GM18873 (cell line): ENCODE measurements around the gene MAP3K5.
A peak's percentile ranks its signal among the peaks of the same experiment; 100 is the strongest.
"Not testable (repeated sequence)": the region's sequence is repeated elsewhere in the genome, so short reads cannot be mapped to it uniquely, and the experiment has no call there.

Experiments
- ATAC-seq: cut with Tn5 transposase; IDR thresholded peaks from one replicate; pipeline ENCODE4 v1.9.1; 2021; ENCODE audit warnings: mild to moderate bottlenecking, moderate library complexity, moderate number of reproducible peaks; ENCODE audit not compliant: unreplicated experiment, low FRiP score

Gene MAP3K5

DNA sequence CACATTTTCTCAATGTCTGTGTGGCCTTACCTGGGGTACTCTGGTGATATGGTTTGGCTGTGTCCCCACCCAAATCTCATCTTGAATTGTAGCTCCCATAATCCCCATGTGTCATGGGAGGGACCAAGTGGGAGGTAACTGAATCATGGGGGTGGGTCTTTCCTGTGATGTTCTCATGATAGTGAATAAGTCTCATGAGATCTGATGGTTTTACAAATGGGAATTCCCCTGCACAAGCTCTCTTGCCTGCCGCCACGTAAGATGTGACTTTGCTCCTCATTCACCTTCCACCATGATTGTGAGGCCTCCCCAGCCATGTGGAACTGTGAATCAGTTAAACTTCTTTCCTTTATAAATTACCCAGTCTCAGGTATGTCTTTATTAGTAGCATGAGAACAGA is 201.4 kb downstream of the MAP3K5 start:
- not testable (repeated sequence) for ATAC-seq

DNA sequence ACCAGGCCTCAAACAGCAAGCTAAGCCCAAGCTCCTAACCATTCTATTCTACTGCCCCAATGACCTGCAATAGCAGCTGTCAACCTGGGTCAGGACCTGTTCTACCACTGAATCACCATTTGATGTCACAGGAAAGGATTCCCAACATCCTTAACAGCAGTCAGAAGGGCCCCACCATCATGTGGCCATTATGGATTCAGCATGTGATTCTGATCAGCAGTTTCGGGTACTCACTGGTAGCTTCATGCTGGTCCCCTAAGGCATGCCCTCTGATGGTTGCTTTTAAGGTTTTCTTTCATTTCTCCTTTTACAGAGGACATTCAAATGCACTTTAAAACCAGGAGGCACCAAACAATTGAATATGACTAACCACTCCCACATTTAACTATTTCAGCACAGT is 204.8 kb downstream of the MAP3K5 start:
- no peak for ATAC-seq

DNA sequence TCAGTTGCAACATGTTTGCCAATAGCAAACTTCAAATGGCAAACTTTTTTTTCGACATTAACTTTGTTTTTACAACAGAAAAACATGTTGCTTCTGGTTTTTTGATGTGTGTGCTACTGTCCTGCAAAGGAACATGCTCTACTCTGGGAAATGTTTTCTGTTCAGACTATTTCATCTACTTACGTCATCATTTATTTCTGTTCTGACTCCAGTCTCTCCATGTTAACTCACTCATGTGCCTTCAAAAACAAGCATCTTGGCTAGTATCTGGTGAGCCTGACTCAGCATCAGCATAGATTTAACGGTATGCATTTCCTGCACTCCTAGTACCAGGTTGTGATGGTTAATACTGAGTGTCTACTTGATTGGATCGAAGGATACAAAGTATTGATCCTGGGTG is 206.0 kb downstream of the MAP3K5 start:
- ATAC-seq: no peak

DNA sequence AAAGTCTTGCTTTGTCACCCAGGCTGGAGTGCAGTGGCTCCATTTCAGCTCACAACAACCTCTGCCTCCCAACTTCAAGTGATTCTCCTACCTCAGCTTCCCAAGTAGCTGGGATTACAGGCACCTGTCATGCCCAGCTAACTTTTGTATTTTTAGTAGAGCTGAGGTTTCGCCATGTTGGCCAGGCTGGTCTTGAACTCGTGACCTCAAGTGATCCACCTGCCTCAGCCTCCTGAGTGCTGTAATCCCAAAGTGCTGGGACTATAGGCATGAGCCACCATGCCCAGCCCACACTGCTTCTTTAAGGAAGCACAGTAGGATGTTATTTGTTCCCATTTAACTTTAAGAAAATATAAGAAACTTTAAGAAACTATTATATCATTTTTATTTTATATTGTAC is 206.8 kb downstream of the MAP3K5 start:
- not testable (repeated sequence) for ATAC-seq

DNA sequence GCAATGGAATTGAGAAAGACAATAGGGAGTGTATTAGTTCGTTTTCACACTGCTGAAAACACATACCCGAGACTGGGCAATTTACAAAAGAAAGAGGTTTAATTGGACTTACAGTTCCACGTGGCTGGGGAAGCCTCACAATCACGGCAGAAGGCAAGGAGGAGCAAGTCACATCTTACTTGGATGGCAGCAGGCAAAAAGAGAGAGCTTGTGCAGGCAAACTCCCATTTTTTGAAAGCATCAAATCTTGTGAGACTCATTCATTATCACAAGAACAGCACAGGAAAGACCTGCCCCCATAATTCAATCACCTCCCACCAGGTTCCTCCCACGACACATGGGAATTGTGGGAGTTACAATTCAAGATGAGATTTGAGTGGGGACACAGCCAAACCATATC is 208.0 kb downstream of the MAP3K5 start:
- ATAC-seq: not testable (repeated sequence)

DNA sequence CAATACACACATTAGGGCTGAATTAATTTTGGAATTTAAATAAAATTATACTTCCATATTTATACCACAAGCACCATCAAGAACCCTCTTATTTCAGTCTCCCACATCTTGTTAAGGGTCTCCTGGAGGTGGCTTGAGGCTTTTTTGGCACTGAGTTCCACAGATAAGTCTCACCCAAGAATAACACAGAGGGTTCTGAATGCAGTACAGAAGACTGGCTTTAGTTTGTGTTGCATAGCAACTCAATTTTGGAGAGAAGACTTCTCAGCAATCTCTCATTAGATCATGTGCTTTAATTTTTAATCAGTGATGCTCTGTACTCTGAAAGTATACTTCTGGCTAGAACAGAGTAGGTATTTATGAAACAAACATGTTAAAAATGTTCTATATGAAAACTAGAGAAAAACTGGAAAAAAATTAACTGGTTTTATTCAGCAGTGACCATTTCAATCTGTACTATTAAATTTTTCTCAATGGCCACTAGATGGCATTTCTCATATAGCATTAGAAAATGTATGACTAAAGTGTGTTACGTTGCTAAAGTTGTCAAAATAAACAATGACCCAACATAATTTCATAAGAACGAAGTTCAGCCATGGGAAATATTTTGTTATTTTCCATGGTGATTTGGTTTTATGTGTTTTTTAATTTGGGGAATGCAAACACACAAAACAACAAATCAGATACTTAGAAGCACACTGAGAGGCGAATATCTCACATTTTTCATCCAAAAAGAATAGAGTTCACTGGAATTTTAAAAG is 209.4 kb downstream of the MAP3K5 start:
- no peak for ATAC-seq

DNA sequence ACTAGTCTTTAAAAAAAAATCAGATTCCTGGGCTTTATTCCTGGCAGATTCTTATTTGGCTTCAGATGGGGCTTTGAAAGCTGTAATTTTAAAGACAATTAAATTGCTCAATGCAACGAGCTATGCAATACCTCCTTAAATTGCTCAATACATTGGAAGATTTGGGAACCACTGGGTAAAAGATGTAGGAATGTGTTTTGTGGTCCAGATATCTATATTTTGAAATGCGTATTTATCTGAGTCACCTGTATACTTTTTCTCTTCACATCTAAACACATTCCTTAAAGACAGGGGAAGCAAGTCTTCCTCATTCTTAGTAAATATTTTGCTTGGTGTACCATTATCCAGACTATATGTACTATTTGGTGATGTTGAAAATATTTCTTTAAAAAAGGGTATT is 212.5 kb downstream of the MAP3K5 start:
- ATAC-seq: no peak

DNA sequence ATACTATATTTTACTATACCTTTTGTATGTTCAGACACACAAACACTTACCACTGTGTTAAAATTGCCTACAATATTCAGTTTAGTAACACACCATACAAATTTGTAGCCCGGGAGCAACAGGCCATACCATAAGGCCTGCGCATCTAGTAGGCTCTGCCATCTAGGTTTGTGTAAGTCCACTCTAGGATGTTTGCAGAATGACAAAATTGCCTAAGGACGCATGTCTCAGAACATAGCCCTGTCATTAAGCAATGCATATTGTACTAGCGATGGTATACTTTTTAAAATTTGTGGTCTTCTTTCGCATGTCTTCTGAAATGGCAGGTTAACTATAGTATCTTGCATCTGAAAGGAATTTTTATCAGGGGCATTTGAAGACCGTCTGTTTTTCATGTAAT is 215.5 kb downstream of the MAP3K5 start:
- no peak for ATAC-seq

DNA sequence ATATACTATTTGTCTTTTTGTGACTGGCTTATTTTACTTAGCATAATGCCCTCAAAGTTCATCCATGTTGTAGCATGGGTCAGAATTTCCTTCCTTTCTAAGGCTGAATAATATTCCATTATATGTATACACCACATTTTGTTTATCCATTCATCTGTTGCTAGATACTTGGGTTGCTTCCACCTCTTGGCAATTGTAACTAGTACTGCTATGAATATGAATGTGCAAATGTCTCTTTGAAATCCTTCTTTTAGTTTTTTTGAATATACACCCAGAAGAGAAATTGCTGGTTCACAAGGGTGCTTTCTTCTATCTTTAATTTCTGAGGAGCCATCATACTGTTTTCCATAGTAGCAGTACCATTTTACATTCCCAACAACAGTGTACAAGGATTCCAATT is 220.8 kb downstream of the MAP3K5 start:
- no peak for ATAC-seq

DNA sequence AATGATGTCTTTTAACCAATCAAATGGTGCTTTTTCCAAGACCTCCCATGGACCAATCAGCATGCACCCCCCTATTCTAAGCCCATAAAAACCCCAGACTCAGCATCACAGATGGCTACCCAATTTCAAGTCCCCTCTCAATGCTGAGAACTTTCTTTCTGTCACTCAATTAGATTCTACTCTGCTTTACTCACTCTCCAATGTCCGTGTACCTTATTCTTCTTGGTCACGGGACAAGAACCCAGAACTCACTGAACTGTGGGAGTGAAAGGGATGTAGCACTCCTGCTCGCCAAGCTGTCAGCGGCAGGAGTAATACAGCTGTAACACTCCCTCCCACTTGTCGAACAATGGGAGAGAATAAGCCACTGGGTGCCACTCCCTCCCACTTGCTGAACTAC is 221.2 kb downstream of the MAP3K5 start:
- no peak for ATAC-seq

DNA sequence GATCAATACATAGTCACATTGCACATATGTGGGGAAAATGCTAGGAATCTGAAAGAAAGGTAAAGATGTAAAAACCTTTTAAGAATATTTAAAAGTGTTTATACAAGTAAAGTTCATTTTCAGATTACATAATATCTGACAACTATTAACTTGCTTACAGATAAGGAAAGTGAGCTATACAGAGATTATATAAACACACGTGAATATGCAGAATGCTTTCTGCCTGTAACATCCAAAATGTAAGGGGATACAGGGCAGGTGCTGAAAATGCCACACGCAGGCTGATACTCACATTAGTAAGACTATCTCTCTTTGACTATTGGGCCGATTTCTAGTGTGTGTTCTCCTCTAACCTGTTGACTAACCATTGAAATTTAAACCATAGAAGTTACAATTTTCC is 224.1 kb downstream of the MAP3K5 start:
- no peak for ATAC-seq

DNA sequence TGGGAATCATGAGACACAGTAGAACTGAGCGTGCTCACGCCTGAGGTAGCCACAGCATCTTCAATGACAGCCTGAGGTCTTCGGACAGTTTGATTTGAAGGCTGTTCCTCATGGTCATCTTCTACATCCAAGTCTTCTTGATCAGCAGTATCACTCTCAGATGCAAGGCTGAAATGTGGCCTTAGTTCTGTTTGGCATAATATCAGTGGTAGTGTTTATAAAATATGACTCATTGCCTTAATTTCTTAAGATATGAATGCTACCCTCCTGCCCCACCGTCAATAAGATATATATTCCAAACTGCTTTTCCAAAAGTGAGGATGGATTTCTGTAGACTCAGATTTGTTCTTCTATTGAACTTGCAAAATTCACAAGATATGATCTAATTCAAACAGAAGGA is 224.6 kb downstream of the MAP3K5 start:
- no peak for ATAC-seq

DNA sequence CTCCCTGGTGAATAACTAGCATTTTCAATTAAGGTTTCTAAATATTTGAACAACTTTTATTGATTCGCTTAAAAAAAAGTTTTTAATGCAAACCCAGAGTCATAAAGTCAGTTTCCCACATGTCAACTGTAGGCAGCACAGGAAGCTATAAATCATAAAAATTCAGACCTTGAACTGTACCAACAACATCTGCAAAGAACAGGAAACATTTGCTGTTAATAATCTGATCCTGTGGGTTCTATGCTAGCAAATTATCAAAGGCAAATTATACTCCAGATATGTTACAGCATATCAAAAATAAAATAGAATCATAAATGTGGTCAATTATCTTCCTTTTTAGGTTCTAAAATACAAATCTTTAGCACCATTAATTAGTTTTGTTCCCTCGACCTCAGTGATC is 225.4 kb downstream of the MAP3K5 start:
- no peak for ATAC-seq

DNA sequence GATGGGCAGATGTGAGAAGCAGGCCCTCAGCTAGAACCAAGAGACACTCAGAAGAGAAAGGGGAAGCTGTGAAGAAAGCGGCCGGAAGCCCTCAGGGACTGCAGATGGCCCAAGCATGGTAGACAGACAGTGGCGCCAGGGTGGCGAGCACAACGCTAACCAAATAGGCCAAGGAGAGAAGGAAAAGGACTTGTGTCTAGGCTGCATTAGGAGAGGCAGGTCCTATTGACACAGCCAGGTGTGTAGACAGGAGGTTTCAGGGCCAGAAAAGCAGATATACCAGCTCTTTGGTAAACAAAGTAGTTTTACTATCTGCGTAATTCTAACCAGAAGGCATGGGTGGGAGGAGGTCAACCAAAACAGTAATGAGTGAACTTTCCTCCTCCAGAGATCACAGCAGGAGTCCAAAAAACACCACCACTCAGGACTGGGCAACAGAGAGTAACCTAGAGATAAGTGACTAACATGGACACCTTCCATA is 226.2 kb downstream of the MAP3K5 start:
- ATAC-seq: no peak

DNA sequence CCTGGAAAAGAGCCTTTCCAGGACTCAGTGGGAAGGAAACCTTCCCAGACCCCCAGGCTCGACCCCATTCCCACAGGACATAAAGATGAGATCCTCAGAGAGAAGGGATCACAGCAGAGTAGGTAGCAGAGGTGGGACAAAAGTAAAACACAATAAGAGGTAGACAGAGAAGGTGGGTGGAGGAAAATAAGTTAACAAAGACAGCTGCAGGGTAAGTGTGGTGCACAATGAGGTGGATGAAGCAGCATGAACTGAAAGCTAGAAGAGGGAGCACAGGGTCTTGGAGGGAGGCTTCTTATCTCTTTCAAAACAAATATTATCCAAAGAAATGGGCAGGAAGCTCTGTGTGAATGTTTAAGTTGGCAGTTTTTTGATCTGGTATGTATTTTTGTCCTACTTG is 228.1 kb downstream of the MAP3K5 start:
- ATAC-seq: no peak

DNA sequence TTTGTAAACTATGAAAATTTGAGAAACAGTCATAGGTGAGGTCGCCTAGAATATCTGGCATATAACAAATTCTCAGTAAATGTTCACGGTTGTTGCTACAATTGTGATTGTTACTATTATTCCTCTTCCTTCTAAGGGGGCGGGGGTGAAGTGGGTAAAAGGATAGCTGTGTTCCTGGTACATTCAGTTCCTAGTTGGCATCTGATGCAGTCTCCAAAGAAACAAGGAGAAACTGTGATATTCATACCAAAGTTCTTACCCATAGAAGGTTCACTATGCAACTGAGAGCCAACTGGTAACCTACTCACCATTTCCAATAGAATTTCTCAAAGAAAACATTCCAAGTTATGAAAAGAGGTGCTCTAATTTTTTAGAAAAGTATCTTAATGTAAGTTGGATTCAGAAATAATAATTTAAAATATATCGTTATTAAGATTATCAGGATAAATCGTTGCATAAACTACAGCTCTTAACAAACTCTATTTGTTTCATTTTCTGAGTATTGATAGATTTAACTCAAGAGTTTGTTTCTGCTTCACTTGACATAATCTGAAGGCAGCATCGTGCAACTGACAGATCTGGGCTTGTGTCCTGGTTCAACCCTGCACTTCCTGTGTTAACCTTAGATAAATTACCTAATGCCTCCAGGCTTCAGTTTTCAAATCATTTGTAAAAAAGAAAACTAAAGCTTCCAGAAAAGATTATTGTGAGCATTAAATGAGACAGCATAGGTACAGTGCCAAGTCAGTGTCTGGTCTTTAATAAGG is 228.7 kb downstream of the MAP3K5 start:
- no peak for ATAC-seq

DNA sequence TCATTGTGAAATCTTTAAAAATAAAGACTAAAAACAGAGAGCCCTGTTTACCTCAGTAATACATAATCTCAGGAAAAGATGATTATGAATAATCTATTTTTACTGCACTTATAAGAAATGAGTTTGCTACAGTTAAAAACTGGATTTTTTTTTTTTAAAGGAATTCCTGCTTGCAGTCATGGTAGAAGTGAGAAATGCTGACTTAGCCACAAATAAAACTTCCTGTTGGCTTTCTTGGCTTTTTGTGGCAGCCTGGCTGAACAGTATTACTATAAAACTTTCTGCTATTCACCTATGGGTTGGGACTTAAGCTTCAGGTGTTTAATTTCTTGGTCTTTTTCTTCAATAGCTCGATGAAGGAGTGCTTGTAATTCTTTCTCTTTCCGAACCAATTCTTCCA is 230.1 kb downstream of the MAP3K5 start:
- ATAC-seq: no peak

DNA sequence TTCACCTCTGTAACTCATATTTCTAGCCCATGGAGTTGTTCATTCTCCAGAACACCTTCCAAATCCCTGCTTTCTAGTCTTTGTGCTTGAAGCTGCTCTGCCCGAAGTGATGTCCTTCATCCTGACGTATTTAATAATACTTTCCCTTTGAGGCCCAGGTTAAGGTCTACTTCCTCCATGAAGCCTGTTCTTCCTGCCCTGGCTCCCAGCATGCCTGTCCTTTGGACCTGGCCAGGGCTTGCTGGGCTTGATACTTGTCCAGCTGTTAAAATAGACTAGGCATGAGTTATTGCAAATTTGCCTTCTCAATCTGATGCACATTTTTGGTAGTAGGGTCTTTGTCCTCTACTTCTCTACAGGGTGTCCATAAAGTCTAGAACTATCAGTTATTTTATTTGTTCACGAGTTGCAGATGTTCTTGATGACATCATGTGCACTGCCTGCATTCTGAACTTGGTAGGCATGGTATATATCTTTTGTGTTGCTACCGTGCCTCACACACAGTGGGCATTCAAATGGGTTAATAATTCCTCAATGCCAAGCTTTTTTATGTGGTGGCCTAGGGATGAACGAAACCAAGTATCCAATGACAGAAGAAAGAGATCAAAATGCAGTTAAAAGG is 239.0 kb downstream of the MAP3K5 start:
- no peak for ATAC-seq

DNA sequence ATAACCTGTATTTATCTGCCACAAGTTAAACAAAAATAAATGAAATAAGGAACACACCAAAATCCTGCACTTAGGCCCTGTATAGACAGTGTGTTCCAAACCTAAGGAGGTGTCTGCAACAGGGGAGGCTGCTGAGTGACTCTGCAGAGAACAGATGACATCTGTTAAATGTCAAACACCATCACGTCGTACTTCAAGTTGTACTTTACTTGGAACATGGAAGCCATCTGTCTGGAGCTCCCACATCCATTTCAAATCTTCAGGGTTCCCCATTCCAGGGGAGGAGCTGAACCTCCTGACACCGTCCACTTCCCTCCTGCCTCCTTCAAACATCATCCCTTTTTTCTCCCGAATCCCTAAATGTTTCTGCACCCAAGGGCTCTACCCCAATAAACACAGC is 240.2 kb downstream of the MAP3K5 start:
- no peak for ATAC-seq

DNA sequence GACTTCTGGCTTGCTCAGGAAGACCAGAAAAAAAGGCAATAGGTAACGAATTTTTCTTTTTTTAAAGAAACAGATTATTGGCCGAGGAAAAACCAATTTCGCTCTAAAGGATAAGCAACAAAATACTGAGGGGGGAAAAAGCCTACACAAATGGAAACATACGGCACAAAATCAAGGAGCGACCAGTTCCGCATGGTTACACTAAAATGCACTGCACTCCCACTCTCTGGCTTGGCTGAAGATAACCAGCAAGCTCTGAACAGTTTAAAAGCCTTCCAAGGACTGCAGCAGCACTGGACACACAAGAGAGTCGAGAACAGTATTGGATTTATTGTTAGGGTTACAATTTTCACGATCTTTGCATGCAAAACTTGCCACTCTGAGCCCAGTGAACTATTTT is 241.2 kb downstream of the MAP3K5 start:
- no peak for ATAC-seq

DNA sequence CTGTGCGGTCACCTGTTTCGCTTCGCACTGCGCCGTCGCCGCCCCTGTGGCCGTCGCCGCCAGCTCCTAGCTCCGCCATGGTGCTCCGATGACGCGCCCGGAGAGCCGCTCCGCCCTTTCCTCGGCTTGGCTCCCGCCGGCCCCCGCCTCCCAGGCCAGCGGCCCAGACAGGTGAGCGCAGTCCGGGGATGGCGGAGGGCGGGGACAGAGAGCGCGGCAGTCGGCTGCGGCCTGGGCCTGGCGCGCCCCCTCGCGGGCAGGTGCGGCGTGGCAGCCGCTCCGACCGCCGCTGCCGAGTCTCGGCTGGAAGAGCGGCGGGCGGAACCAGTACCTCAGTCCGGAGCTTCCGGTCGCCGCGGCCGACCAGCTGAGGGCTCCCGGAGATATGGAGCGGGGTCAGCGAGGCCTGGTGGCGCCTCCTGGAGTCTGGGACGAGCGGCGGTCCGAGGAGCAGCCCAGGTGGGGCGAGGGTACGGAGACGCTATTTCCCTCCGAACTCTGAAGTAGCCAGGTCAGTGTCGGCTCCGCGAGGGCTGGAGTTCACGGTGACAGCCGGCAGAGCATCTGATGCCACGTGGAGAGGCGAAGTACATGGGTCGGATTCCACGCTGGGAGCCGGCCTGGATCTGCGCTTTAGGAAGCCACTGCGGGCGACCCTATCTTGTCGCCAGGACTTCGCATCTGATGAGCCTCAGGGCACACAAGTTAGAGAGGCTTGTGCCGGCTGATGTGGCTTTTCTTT is 241.8 kb downstream of the MAP3K5 start, which contains the start of gene MAP7:
Gene MAP7 (minus strand): TSS at position 93 of the 742 bp plus-strand sequence. CDS start 14 bp downstream, at position 79.
- ATAC-seq: peak; percentile 67
